H1 (cell line): ENCODE data around the gene MAGOHB. TPM values are rescaled to one million over a fixed set of nuclear protein-coding genes. Genes with fewer than 3 reads are reported as not detected.

Source experiments
- CHD2 ChIP-seq: IDR thresholded peaks from 2 replicates; pipeline ENCODE4 v1.6.1; 2012; ENCODE audit warnings: low read length, improper control_type of control experiment
- polyA plus RNA-seq, 7 experiments: library from polyadenylated mRNA; depleted of rRNA in 3 of 7; stranded (reverse) in 5 of 7; unstranded in 2 of 7; fragments of >200 nt in 5 of 7; fragments of 200-250 nt in 2 of 7; gene quantifications; 1 replicate in 5 of 7; 2 replicates in 1 of 7; 4 replicates in 1 of 7; pipeline versions ENCODE4 v1.2.1 to v1.2.3, GENCODE V29; 2011 to 2013; ENCODE audit warnings: missing spikeins in 2 of 7, mixed read lengths in 2 of 7
- total RNA-seq: library from RNA; stranded (reverse); fragmentation: NEBNext Ultra II Directional; extraction: Animal tissue kit (Norgen Biotek cat#: 25700); gene quantifications from 2 replicates; pipeline ENCODE4 v1.2.1, GENCODE V29; 2021
- TF ChIP-seq, protein P1 (sequence below): fragments of 300-600 bp; sonication (generic); IDR thresholded peaks from 2 replicates; pipeline ENCODE4 v1.7.1; 2012; ENCODE audit warnings: low read length, moderate library complexity, mild to moderate bottlenecking, inconsistent platforms; ENCODE audit not compliant: insufficient replicate concordance

The MAGOHB gene
- total and polyA plus RNA-seq, 2 of the 8 experiments (the other 6 are each of a cell fraction or from before 2014, with no cell fraction given) = 21.5 to 53.7 TPM

DNA sequence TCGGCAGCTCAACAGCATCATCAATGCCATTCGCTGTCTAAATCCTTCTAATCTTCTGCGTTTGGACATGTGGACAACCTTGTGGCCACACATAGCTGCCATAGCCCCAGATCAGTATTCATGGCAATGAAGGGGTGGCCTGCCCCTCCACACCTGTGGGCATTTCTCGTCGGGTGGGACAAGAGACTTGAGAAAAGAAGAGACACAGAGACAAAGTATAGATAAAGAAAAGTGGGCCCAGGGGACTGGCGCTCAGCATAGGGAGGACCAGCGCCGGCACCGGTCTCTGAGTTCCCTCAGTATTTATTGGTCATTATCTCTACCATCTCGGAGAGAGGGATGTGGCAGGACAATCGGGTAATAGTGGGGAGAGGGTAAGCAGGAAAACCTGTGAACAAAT is 42.3 kb downstream of the MAGOHB start (continued):
- TF ChIP-seq, protein P1, sequence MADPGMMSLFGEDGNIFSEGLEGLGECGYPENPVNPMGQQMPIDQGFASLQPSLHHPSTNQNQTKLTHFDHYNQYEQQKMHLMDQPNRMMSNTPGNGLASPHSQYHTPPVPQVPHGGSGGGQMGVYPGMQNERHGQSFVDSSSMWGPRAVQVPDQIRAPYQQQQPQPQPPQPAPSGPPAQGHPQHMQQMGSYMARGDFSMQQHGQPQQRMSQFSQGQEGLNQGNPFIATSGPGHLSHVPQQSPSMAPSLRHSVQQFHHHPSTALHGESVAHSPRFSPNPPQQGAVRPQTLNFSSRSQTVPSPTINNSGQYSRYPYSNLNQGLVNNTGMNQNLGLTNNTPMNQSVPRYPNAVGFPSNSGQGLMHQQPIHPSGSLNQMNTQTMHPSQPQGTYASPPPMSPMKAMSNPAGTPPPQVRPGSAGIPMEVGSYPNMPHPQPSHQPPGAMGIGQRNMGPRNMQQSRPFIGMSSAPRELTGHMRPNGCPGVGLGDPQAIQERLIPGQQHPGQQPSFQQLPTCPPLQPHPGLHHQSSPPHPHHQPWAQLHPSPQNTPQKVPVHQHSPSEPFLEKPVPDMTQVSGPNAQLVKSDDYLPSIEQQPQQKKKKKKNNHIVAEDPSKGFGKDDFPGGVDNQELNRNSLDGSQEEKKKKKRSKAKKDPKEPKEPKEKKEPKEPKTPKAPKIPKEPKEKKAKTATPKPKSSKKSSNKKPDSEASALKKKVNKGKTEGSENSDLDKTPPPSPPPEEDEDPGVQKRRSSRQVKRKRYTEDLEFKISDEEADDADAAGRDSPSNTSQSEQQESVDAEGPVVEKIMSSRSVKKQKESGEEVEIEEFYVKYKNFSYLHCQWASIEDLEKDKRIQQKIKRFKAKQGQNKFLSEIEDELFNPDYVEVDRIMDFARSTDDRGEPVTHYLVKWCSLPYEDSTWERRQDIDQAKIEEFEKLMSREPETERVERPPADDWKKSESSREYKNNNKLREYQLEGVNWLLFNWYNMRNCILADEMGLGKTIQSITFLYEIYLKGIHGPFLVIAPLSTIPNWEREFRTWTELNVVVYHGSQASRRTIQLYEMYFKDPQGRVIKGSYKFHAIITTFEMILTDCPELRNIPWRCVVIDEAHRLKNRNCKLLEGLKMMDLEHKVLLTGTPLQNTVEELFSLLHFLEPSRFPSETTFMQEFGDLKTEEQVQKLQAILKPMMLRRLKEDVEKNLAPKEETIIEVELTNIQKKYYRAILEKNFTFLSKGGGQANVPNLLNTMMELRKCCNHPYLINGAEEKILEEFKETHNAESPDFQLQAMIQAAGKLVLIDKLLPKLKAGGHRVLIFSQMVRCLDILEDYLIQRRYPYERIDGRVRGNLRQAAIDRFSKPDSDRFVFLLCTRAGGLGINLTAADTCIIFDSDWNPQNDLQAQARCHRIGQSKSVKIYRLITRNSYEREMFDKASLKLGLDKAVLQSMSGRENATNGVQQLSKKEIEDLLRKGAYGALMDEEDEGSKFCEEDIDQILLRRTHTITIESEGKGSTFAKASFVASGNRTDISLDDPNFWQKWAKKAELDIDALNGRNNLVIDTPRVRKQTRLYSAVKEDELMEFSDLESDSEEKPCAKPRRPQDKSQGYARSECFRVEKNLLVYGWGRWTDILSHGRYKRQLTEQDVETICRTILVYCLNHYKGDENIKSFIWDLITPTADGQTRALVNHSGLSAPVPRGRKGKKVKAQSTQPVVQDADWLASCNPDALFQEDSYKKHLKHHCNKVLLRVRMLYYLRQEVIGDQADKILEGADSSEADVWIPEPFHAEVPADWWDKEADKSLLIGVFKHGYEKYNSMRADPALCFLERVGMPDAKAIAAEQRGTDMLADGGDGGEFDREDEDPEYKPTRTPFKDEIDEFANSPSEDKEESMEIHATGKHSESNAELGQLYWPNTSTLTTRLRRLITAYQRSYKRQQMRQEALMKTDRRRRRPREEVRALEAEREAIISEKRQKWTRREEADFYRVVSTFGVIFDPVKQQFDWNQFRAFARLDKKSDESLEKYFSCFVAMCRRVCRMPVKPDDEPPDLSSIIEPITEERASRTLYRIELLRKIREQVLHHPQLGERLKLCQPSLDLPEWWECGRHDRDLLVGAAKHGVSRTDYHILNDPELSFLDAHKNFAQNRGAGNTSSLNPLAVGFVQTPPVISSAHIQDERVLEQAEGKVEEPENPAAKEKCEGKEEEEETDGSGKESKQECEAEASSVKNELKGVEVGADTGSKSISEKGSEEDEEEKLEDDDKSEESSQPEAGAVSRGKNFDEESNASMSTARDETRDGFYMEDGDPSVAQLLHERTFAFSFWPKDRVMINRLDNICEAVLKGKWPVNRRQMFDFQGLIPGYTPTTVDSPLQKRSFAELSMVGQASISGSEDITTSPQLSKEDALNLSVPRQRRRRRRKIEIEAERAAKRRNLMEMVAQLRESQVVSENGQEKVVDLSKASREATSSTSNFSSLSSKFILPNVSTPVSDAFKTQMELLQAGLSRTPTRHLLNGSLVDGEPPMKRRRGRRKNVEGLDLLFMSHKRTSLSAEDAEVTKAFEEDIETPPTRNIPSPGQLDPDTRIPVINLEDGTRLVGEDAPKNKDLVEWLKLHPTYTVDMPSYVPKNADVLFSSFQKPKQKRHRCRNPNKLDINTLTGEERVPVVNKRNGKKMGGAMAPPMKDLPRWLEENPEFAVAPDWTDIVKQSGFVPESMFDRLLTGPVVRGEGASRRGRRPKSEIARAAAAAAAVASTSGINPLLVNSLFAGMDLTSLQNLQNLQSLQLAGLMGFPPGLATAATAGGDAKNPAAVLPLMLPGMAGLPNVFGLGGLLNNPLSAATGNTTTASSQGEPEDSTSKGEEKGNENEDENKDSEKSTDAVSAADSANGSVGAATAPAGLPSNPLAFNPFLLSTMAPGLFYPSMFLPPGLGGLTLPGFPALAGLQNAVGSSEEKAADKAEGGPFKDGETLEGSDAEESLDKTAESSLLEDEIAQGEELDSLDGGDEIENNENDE = no peak
- TF ChIP-seq CHD2 = no peak
